Mesenchymal stem cell (in vitro differentiated cells and primary cell): Measurements from ENCODE around the gene AGPS.
A peak's percentile ranks its signal among the peaks of the same experiment; 100 is the strongest.
"Not testable (repeated sequence)": the region's sequence is repeated elsewhere in the genome, so short reads cannot be mapped to it uniquely, and the experiment has no call there.

Experiments
- DNase-seq: peaks from one replicate; pipeline ENCODE4 v3.0.0-alpha.2; 2013
- H2AFZ ChIP-seq: one replicate; pipeline ENCODE4 v1.6.1; 2013; ENCODE audit warnings: low read depth, mild to moderate bottlenecking, control low read depth, inconsistent platforms, low read length, moderate library complexity
- H2AK5ac ChIP-seq: 2 replicates; pipeline ENCODE4 v1.6.1; 2013; ENCODE audit warnings: low read length, moderate library complexity, mild to moderate bottlenecking, inconsistent platforms; ENCODE audit not compliant: severe bottlenecking
- H2BK120ac ChIP-seq: one replicate; pipeline ENCODE4 v1.6.1; 2013; ENCODE audit warnings: low read depth, mild to moderate bottlenecking, inconsistent platforms, low read length, moderate library complexity
- H2BK12ac ChIP-seq, 2 experiments: one replicate each; pipeline ENCODE4 v1.6.1; 2013; ENCODE audit warnings: inconsistent platforms in 2 of 2, low read length in 2 of 2, mild to moderate bottlenecking in 2 of 2, moderate library complexity in 2 of 2, control low read depth in 1 of 2
- H2BK15ac ChIP-seq: one replicate; pipeline ENCODE4 v1.6.1; 2013; ENCODE audit warnings: mild to moderate bottlenecking, low read depth, inconsistent platforms; ENCODE audit not compliant: poor library complexity, severe bottlenecking
- H2BK5ac ChIP-seq: 2 replicates; pipeline ENCODE4 v1.6.1; 2013; ENCODE audit warnings: low read depth, mild to moderate bottlenecking, low read length, control low read depth, inconsistent platforms; ENCODE audit not compliant: poor library complexity, severe bottlenecking
- H3K14ac ChIP-seq, 2 experiments: one replicate each; pipeline ENCODE4 v1.6.1; 2013; ENCODE audit warnings: inconsistent platforms in 2 of 2, low read length in 2 of 2, control low read depth in 1 of 2, mild to moderate bottlenecking in 1 of 2, moderate library complexity in 1 of 2
- H3K18ac ChIP-seq, 2 experiments: one replicate each; pipeline ENCODE4 v1.6.1; 2013; ENCODE audit warnings: inconsistent platforms in 2 of 2, low read length in 2 of 2, control low read depth in 1 of 2, low read depth in 1 of 2, mild to moderate bottlenecking in 1 of 2
- H3K23ac ChIP-seq, 2 experiments: one replicate each; pipeline ENCODE4 v1.6.1; 2013; ENCODE audit warnings: inconsistent platforms in 2 of 2, low read length in 2 of 2, mild to moderate bottlenecking in 2 of 2, moderate library complexity in 2 of 2, control low read depth in 1 of 2
- H3K27ac ChIP-seq: 2 replicates; pipeline ENCODE4 v1.5.1; 2013; ENCODE audit warnings: mild to moderate bottlenecking, moderate library complexity, low read length, control low read depth, inconsistent platforms; ENCODE audit not compliant: poor library complexity, severe bottlenecking
- H3K27me3 ChIP-seq, 2 experiments: 2 replicates each; pipeline versions ENCODE4 v1.6.1 to v1.7.0; 2013; ENCODE audit warnings: low read length in 2 of 2, mild to moderate bottlenecking in 2 of 2, moderate library complexity in 2 of 2, control low read depth in 1 of 2, inconsistent platforms in 1 of 2; ENCODE audit not compliant: control insufficient read depth in 1 of 2, insufficient read depth in 1 of 2
- H3K36me3 ChIP-seq, 2 experiments: 2 replicates each; pipeline versions ENCODE4 v1.6.1 to v1.7.0; 2013; ENCODE audit warnings: low read length in 2 of 2, control low read depth in 1 of 2, inconsistent platforms in 1 of 2, low read depth in 1 of 2, mild to moderate bottlenecking in 1 of 2; ENCODE audit not compliant: insufficient read depth in 2 of 2, control insufficient read depth in 1 of 2
- H3K4ac ChIP-seq, 2 experiments: one replicate each; pipeline ENCODE4 v1.6.1; 2013; ENCODE audit warnings: inconsistent platforms in 2 of 2, low read length in 2 of 2, mild to moderate bottlenecking in 2 of 2, moderate library complexity in 2 of 2, control low read depth in 1 of 2, low read depth in 1 of 2
- H3K4me1 ChIP-seq: 2 replicates; pipeline ENCODE4 v1.6.1; 2013; ENCODE audit warnings: low read depth, low read length, control low read depth; ENCODE audit not compliant: control insufficient read depth, insufficient read depth
- H3K4me2 ChIP-seq: 2 replicates; pipeline ENCODE4 v1.6.1; 2013; ENCODE audit warnings: low read length, mild to moderate bottlenecking, inconsistent platforms; ENCODE audit not compliant: poor library complexity, severe bottlenecking
- H3K4me3 ChIP-seq, 2 experiments: 2 replicates each; pipeline versions ENCODE4 v1.5.1 to v1.7.0; 2013; ENCODE audit warnings: low read length in 2 of 2, mild to moderate bottlenecking in 2 of 2, control low read depth in 1 of 2, low read depth in 1 of 2; ENCODE audit not compliant: insufficient read depth in 1 of 2
- H3K79me1 ChIP-seq: replicated peaks from 2 replicates; pipeline ENCODE4 v1.6.1; 2013; ENCODE audit warnings: mild to moderate bottlenecking, control low read depth, low read length, inconsistent platforms; ENCODE audit not compliant: poor library complexity, severe bottlenecking
- H3K9ac ChIP-seq: 2 replicates; pipeline ENCODE4 v1.7.0; 2013; ENCODE audit warnings: mild to moderate bottlenecking, low read length, moderate library complexity
- H3K9me3 ChIP-seq: 2 replicates; pipeline ENCODE4 v1.7.0; 2013; ENCODE audit warnings: mild to moderate bottlenecking, low read length; ENCODE audit not compliant: control insufficient read depth
- H4K8ac ChIP-seq: one replicate; pipeline ENCODE4 v1.6.1; 2013; ENCODE audit warnings: inconsistent platforms, mild to moderate bottlenecking, low read length, moderate library complexity
- H4K91ac ChIP-seq: one replicate; pipeline ENCODE4 v1.6.1; 2013; ENCODE audit warnings: mild to moderate bottlenecking, low read length, inconsistent platforms
- WGBS: methylation state at CpG from one replicate; pipeline ENCODE4 v1.1.7; 2013; ENCODE audit warnings: mixed read lengths; 5-methylcytosine and 5-hydroxymethylcytosine counted together

The AGPS gene

DNA sequence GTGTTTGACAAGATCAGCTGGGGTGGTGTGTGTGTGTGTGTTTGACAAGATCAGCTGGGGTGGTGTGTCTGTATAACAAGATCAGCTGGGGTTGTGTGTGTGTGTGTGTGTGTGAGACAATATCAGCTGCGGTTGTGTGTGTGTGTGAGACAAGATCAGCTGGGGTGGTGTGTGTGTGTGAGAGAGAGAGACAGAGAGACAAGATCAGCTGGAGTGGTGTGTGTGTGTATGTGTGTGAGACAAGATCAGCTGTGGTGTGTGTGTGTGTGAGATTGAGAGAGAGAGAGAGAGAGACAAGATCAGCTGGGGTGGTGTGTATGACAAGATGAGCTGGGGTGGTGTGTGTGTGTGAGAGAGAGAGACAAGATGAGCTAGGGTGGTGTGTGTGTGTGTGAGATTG is 41.5 kb upstream of the AGPS start:
- H3K27me3 ChIP-seq, H3K23ac ChIP-seq, H3K4ac ChIP-seq, H3K18ac ChIP-seq, H2BK5ac ChIP-seq, H2AK5ac ChIP-seq, H3K4me2 ChIP-seq, H3K4me3 ChIP-seq, DNase-seq, H2BK120ac ChIP-seq, H3K27ac ChIP-seq, H3K36me3 ChIP-seq, H3K9me3 ChIP-seq, H2BK15ac ChIP-seq, H3K79me1 ChIP-seq, H3K14ac ChIP-seq, H4K91ac ChIP-seq, H3K4me1 ChIP-seq, H3K9ac ChIP-seq, H2AFZ ChIP-seq: not testable (repeated sequence)
- WGBS = 91% methylated on average over 1 of the region's 1 CpG
- peak overlapping the region; percentile 11 to 12 for H2BK12ac ChIP-seq
- H4K8ac ChIP-seq = peak overlapping the region; percentile 7

DNA sequence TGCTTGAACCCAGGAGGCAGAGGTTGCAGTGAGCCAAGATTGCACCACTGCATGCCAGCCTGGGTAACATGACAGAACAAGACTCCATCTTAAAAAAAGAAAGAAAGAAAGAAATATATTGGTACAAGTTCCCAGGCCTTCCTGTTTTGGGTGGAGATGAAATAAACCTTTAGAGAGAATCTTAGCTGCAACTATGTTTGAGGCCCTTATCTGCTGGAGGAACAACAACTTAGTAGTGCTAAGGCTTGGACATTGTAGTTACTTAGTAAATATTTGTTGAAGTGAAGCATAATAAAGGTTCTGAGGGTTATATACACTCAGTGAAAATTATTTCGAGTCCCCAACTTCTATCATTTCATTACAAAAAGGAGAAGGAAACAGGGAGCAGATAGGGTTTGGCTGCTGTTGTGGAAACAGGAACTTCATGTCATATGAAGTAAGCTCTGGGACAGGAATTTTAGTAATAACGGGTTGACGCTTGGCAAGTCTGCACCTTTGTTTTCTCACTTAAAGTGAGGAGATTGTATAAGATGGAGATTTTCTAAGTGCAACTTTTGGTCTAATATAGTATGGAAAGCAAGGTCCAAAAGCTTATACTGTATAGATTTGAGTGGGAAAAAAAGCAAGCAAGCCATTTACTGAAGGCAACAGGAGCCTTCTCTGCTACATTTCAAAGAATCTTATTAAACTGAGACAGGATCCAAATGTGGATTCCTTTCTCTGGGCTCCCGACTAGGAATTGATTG is 40.0 kb upstream of the AGPS start:
- Histone ChIP-seq H2AFZ (no peak overlapping the region), H3K4ac (no peak overlapping the region), H3K14ac (no peak overlapping the region), H3K18ac (no peak overlapping the region), H2BK15ac (no peak overlapping the region), H3K27me3 (no peaks in the 10 kb centered on the region), H3K4me1 (peaks cover 6% of the 10 kb centered on the region), H3K4me3 (no peak overlapping the region), H2BK5ac (no peak overlapping the region), H3K9me3 (no peaks in the 10 kb centered on the region), H2BK12ac (no peak overlapping the region), H3K23ac (no peak overlapping the region), H3K4me2 (no peak overlapping the region), H4K8ac (no peak overlapping the region), H2AK5ac (no peak overlapping the region), H3K9ac (peak overlapping the region; percentile 41), H3K27ac (no peak overlapping the region), H2BK120ac (no peak overlapping the region), H3K36me3 (no peaks in the 10 kb centered on the region), H4K91ac (no peak overlapping the region), H3K79me1 (no peaks in the 10 kb centered on the region)
- WGBS = 85% methylated on average over 3 of the region's 4 CpGs
- DNase-seq = no peak

- Histone ChIP-seq H3K27me3 (no peaks in the 10 kb centered on the region), H2BK12ac (no peak overlapping the region), H3K4me2 (no peak overlapping the region), H3K4me3 (no peak overlapping the region), H4K91ac (no peak overlapping the region), H3K79me1 (no peaks in the 10 kb centered on the region), H3K23ac (no peak overlapping the region), H3K4me1 (peaks cover 6% of the 10 kb centered on the region), H3K9ac (peak overlapping the region; percentile 41), H2BK120ac (no peak overlapping the region), H3K14ac (no peak overlapping the region), H2BK15ac (no peak overlapping the region), H4K8ac (no peak overlapping the region), H3K36me3 (no peaks in the 10 kb centered on the region), H2AFZ (no peak overlapping the region), H3K4ac (no peak overlapping the region), H2AK5ac (no peak overlapping the region), H3K27ac (no peak overlapping the region), H2BK5ac (no peak overlapping the region), H3K9me3 (no peaks in the 10 kb centered on the region), H3K18ac (no peak overlapping the region)
- DNase-seq = no peak
- WGBS = 88% methylated on average over 2 of the region's 2 CpGs
Observed at GRCh38 chr2:177353187-177353478, 39.4 kb upstream of the AGPS start.

GRCh38 chr2:177354541-177354940 is 38.0 kb upstream of the AGPS start:
- H3K18ac ChIP-seq, H3K36me3 ChIP-seq, H2BK5ac ChIP-seq, H3K9me3 ChIP-seq, H3K9ac ChIP-seq, H2AFZ ChIP-seq, H3K14ac ChIP-seq, H3K4ac ChIP-seq, H3K27ac ChIP-seq, H4K8ac ChIP-seq, H3K23ac ChIP-seq, H2BK15ac ChIP-seq, H3K27me3 ChIP-seq, DNase-seq, H2BK12ac ChIP-seq, H4K91ac ChIP-seq, H2BK120ac ChIP-seq, H3K4me1 ChIP-seq, H2AK5ac ChIP-seq, H3K4me2 ChIP-seq, H3K4me3 ChIP-seq, H3K79me1 ChIP-seq: not testable (repeated sequence)
- 95% methylated on average over 3 of the region's 3 CpGs for WGBS
